Right ventricle myocardium inferior (tissue), 1 donor: ENCODE results near the gene FOXN4. TPM values are rescaled to one million over a fixed set of nuclear protein-coding genes. Genes with fewer than 3 reads are reported as not detected.

ENCODE experiments used
- ATAC-seq: fragments of 200-7000 bp; cut with Tn5 transposase; one replicate; pipeline ENCODE4 v1.9.1; 2020; ENCODE audit warnings: mild to moderate bottlenecking, moderate library complexity
- DNase-seq: peaks from one replicate; pipeline ENCODE4 v3.0.0; 2021; ENCODE audit errors: missing footprints
- intact Hi-C: fragments of 100-400 bp; cut with DNase I; formaldehyde crosslinking; loops from one replicate; pipeline ENCODE4 v1.11.0; 2022
- total RNA-seq: library from RNA; stranded (reverse); fragmentation: NEBNext Ultra II Directional; extraction: Animal tissue kit (Norgen Biotek cat#: 25700); gene quantifications from one replicate; pipeline ENCODE4 v1.2.1, GENCODE V29; 2021
- donor health status: DM: no; HTN: yes; CAD: no; lungs with severe emphysema.

FOXN4 gene
- total RNA-seq, 1 donor from 2014 or later: not detected

DNA sequence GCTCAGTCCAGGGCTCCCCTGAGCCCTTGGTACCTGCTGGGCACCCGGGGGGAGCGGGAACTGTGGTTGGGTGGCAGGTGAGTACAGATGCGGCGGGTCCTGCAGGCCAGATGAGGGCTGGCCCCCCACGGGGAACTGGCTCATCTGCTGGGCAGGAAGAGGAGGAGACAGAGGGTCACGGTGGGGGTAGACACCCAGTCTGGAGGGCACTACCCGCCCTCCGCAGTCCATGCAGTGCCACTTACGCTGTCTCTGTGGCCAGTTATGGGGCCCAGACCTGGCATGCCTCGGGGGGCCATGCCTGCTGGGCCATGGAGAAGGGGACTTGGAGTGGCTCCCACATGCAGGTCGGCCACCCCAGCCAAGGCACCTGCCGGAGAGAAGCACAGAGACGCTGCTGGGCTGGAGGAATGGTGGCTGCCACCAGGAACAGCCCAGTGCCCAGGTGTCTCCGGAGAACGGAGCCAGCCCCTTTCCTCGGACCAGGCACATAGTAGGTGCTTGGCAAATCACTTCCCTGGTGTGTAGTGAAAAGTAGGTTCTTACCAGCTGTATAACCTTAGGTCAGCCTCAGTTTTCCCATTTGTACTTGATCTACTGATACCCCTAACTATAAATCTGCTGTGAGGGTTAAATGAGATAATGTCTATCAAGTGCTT lies 21.1 kb downstream of the FOXN4 start:
- DNase-seq: no peak
- no peak for ATAC-seq
- intact Hi-C loops: no loop called here

GRCh38 chr12:109287181-109287580 lies 21.9 kb downstream of the FOXN4 start:
- DNase-seq (no peak), ATAC-seq (no peak)
- intact Hi-C loops: no loop called here

DNA sequence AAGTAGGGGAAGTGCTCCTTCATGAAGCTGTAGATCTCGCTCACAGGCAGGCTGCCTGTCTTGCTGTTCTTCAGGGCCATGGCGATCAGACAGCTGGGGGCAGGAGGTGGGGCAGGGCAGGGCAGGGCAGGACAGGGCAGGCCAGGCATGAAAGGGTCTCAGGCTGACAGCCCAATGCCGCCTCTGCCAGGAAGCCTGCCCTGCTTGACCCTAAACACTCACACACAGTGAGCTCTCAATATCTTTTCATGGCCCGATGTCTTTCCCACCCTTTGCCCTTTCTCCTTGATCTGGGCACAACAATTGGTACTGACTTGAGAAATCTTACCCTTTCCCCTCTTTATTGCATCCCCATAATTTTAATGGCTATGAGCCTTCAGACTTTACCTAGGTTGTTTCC lies 22.4 kb downstream of the FOXN4 start:
- ATAC-seq (no peak), DNase-seq (no peak)
- intact Hi-C loops: no loop called here

- ATAC-seq (no peak), DNase-seq (no peak)
- intact Hi-C loops: no loop called here
These were observed 22.8 kb downstream of the FOXN4 start for GRCh38 chr12:109286252-109286651.

GRCh38 chr12:109284392-109284791 lies 24.7 kb downstream of the FOXN4 start:
- ATAC-seq: no peak
- intact Hi-C loops: no loop called here
- DNase-seq: no peak

DNA sequence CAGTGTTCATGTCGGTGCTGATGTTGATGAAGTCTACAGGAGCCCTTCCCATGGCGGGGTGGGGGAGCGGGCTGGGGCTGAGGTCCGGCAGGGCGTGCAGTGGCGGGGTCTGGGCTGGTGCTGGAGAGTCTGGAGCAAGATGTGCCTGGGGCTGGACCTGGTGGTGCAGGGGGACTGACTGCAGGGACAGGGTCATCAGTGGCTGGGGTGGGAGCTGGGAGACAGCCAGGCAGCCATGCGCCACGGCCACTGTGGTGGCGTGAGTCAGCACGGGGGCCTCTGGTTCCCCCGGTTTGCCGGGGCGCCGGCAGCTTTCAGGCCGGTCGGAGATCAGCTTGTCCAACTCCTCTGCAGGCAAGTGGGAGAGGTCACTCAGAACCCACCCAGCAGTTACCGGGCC lies 27.6 kb downstream of the FOXN4 start:
- DNase-seq (no peak), ATAC-seq (no peak)
- intact Hi-C loops: no loop called here

- no peak for ATAC-seq
- DNase-seq: no peak
- intact Hi-C loops: no loop called here
These were observed 29.6 kb downstream of the FOXN4 start for GRCh38 chr12:109279525-109279924.

- DNase-seq (no peak), ATAC-seq (no peak)
- intact Hi-C loops: no loop called here
These were observed 30.2 kb downstream of the FOXN4 start for GRCh38 chr12:109278912-109279311.

DNA sequence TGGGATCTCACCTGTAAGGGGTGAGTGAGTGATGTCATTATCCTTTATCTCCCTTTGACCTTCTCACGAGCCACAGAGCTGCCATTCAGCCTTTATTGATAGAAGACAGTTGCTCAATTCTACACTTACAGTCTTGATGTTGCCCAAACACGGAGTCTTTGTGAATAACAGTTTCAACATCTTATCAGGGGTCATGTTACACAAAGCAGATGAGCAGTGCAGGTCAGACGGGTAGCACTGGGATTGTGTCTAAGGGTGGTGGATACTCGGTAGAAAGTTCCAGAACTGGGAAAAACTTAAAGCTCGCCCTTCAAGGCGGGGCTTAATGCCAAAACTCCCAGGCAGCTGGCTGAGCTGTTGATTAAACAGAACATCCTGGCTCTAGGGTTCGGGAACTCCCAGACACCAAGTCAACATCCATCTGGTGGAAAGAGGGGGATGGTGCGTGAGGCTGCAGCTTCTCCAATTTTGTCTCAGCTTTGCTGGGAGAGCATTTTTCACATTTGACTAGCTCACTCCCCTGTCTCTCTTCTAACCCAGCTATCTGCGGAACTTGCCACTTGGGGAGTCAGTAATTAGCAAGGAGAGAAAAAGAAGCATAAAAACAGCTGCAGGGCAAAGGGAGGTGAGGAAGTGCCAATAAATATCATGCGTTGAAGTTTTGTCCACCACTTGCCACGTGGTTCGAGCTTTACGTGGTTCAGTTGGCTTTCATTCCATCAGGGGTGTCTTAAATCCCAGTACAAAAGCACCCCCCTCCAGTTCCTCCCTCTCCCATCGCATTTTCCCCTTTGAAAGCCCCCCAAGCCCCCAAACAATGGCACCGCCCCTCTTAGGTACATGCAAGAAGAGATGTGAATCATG lies 31.0 kb downstream of the FOXN4 start:
- intact Hi-C loops: no loop called here
- ATAC-seq (no peak), DNase-seq (no peak)

- intact Hi-C loops: no loop called here
- ATAC-seq (no peak), DNase-seq (no peak)
These were observed 31.7 kb downstream of the FOXN4 start for GRCh38 chr12:109277255-109277898.

DNA sequence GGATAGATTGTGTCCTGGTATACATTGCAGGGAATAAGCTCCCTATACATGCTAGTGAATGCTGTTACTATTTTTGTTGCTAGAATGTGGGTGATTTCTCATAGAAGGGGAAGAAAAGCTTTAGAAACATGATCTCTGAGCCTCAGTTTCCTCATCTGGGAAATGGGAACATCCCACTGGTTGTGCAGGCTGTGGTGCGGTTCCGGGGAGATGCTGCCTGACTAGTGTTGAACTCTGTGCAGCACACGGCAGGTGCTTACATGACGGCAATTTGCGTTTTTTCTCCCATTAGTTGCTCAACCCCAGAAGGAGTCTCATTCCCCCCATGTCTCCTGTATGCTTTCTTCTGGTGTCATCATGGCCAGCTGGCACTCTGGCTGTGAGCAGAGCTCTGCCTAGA lies 32.9 kb downstream of the FOXN4 start:
- no peak for DNase-seq
- no peak for ATAC-seq
- intact Hi-C loops: no loop called here

DNA sequence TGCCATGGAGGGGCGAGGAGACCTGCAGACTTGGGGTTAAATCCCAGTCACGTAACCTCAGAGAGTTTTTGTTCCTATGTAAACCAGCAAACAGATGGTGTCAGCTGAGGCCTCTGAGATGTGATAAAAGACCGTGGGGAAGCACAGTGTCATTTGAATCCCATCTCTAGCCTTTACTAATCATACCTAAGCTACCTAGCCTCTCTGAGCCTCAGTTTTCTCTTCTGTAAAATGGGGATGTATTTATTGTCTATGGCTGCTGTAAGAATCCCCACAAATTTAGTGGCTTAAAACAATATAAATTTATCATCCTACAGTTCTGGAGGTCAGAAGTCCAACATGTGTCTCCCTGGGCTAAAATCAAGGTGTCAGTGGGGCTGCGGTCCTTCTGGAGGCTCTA lies 33.9 kb downstream of the FOXN4 start:
- intact Hi-C loops: no loop called here
- ATAC-seq (no peak), DNase-seq (no peak)

DNA sequence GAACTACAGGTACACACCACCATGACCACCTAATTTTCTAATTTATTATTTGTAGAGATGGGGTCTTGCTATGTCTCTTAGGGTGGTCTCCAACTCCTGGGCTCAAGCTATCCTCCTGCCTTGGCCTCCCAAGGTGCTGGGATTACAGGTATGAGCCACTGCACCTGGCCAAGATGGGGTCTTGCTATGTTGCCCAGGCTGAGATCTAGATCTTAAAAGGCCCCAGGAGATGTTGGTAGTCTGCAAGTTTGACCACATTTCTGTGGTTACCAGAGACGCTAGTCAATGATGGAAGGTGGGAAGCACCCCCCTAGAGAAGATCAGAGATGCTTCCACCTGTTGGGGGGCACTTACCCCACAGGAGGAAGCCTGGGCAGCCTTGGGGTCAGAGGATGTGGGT lies 34.7 kb downstream of the FOXN4 start:
- ATAC-seq: no peak
- no peak for DNase-seq
- intact Hi-C loops: no loop called here

- ATAC-seq: no peak
- no peak for DNase-seq
- intact Hi-C loops: no loop called here
These were observed 35.7 kb downstream of the FOXN4 start for GRCh38 chr12:109273354-109273753.

DNA sequence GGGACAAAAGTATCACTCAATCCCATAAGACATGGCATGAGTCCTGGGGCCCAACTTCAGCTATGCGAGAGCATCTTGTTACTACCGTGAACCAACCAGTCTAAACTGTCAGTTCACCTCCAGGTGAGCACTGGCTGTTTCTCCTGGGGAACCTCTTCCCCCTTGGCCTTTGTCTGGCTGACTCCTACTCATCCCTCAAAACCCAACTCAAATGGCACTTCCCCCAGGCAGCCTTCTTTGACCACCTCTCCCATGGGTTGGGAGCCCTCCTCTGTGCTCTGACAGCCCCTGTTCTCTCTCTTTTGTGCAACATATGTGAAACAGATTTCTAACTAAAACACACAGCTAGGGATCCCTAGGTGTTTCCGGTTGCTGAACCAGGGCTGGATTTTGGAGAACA lies 37.7 kb downstream of the FOXN4 start:
- intact Hi-C loops: no loop called here
- DNase-seq (no peak), ATAC-seq (no peak)

DNA sequence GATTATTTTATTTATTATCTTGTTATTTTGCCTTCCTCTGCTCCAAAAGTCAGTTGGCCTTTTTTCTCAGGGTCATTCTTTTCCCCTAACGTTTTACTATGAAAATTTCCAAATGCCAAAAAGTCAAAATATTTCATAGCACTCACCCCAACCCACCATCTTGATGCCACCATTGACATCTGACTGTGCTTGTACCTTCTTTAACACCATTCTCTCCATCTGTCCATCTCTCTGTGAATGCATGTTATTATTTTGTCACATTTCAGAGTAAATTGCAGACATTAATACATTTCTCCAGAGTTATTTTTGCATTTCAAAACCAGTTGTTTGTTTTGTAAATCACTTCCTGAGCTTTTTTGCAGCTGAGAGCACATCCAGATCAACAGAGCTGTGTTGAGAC lies 38.6 kb downstream of the FOXN4 start:
- ATAC-seq (no peak), DNase-seq (no peak)
- intact Hi-C loops: no loop called here

DNA sequence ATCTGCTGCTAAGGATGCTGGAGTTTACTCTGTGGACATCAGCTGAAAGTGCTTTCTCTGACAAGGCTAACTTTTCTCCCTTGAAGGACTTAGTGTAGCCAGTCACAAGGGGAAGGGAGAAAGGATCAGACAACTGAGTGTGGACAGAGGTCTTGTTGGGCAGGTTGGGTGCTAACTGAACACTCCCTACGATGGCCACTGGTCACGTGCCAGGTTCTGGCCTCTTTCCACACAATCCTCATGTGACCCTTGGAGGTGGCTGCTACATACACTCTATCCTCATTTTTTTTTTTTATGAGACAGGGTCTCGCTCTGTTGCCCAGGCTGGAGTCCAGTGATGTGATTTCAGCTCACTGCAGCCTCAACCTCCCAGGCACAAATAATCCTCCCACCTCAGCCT lies 39.7 kb downstream of the FOXN4 start:
- peak; percentile 9 for ATAC-seq
- intact Hi-C loops: no loop called here
- no peak for DNase-seq

DNA sequence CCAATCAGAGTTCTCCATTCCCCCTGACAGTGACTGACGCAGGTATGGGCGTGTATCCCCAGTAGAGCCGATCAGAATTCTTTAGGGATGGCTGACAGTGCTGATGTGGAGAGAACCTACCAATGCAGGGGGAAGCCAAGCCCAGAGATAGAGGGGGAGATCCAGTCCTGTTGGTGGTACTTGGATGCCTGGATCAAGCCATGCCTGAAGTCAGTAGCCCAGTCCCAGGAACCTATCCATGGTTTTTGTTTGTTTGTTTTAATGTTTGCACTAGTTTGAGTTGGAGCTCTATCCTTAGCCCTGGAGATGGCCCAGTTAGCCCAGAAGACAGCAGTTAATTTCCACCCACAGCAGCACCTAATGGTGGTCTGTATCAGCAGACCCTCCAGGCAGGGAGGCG lies 40.2 kb downstream of the FOXN4 start:
- intact Hi-C loops: no loop called here
- no peak for DNase-seq
- ATAC-seq: no peak

GRCh38 chr12:109267361-109267760 lies 41.7 kb downstream of the FOXN4 start:
- no peak for DNase-seq
- no peak for ATAC-seq
- intact Hi-C loops: no loop called here
